Measurements from ENCODE around the gene APOO.

- TF ChIP-seq, protein P1, sequence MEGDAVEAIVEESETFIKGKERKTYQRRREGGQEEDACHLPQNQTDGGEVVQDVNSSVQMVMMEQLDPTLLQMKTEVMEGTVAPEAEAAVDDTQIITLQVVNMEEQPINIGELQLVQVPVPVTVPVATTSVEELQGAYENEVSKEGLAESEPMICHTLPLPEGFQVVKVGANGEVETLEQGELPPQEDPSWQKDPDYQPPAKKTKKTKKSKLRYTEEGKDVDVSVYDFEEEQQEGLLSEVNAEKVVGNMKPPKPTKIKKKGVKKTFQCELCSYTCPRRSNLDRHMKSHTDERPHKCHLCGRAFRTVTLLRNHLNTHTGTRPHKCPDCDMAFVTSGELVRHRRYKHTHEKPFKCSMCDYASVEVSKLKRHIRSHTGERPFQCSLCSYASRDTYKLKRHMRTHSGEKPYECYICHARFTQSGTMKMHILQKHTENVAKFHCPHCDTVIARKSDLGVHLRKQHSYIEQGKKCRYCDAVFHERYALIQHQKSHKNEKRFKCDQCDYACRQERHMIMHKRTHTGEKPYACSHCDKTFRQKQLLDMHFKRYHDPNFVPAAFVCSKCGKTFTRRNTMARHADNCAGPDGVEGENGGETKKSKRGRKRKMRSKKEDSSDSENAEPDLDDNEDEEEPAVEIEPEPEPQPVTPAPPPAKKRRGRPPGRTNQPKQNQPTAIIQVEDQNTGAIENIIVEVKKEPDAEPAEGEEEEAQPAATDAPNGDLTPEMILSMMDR (IDR thresholded peaks at IDR 0.05), result no peak
- TF ChIP-seq ZFX (IDR thresholded peaks at IDR 0.05; ENCODE audit: borderline replicate concordance), result no peak
Measured at GRCh38 chrX:23821847-23822246, 85.9 kb downstream of the APOO start.
